Kidney epithelial cell (primary cell): ENCODE data around the gene POLR1A. TPM values are rescaled to one million over a fixed set of nuclear protein-coding genes. Genes with fewer than 3 reads are reported as not detected.

Source experiments
- DNase-seq: peaks from one replicate; pipeline ENCODE4 v3.0.0-alpha.2; 2010; ENCODE audit warnings: low read depth
- H3K27me3 ChIP-seq: 2 replicates; pipeline ENCODE4 v1.6.0; 2011; ENCODE audit warnings: low read length; ENCODE audit not compliant: control insufficient read depth, insufficient read depth
- H3K36me3 ChIP-seq: 2 replicates; pipeline ENCODE4 v1.5.1; 2011; ENCODE audit warnings: low read length; ENCODE audit not compliant: control insufficient read depth, insufficient read depth
- H3K4me3 ChIP-seq: 2 replicates; pipeline ENCODE4 v1.5.1; 2011; ENCODE audit warnings: low read depth, mild to moderate bottlenecking, control low read depth, low read length
- total RNA-seq: library from RNA; depleted of rRNA; stranded (reverse); fragments of >200 nt; gene quantifications from 2 replicates; pipeline ENCODE4 v1.2.3, GENCODE V29; 2015
- TF ChIP-seq, protein P1 (sequence below): IDR thresholded peaks from 2 replicates; pipeline ENCODE4 v1.5.1; 2011; ENCODE audit warnings: mild to moderate bottlenecking, moderate library complexity, low read length, control low read depth, inconsistent platforms; ENCODE audit not compliant: insufficient read depth, poor library complexity, severe bottlenecking

The POLR1A gene
- total RNA-seq, 1 donor from 2014 or later = 33.7 TPM

DNA sequence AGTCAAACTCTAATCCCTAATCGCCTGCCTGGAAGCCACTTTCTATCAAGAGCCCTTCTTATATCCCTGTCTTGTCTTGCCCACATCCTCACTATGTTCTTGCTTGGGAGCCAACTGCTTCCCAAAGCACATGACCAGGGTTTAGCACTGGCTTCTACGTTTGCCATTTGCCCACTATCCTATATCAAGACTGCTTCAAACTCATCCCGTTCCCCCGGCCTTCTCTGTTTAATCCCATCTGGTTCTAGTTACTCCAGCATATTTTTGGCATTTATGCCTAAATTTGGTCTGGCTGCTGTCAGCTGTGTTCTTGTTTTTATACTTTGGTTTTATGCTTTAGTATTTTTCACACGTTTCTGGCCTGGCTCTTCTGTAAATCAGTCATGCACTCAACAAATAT lies 40.2 kb downstream of the POLR1A start:
- H3K36me3 ChIP-seq = peaks cover 3% of the 10 kb centered on the region
- no peak for DNase-seq
- TF ChIP-seq, protein P1, sequence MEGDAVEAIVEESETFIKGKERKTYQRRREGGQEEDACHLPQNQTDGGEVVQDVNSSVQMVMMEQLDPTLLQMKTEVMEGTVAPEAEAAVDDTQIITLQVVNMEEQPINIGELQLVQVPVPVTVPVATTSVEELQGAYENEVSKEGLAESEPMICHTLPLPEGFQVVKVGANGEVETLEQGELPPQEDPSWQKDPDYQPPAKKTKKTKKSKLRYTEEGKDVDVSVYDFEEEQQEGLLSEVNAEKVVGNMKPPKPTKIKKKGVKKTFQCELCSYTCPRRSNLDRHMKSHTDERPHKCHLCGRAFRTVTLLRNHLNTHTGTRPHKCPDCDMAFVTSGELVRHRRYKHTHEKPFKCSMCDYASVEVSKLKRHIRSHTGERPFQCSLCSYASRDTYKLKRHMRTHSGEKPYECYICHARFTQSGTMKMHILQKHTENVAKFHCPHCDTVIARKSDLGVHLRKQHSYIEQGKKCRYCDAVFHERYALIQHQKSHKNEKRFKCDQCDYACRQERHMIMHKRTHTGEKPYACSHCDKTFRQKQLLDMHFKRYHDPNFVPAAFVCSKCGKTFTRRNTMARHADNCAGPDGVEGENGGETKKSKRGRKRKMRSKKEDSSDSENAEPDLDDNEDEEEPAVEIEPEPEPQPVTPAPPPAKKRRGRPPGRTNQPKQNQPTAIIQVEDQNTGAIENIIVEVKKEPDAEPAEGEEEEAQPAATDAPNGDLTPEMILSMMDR = no peak
- no peaks in the 10 kb centered on the region for H3K27me3 ChIP-seq
- H3K4me3 ChIP-seq = no peak overlapping the region

DNA sequence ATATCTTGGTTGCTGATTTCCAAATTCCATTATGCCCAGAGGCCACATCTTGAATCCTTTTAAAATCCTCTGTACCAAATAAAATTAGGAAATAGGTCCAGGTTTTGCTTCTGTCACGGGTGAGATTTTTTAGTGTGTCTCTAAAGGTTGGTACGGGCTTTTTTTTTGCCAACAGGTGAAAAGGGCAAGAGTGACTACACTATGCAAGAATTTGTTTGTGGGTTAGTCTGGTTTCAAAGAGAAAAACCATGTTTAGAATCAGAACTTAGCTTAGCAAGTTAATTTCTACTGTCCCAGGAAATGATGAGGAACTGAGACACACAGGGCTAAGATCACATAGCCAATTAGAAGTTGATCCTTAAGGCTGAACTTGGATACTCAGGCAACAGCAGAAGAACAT lies 41.7 kb downstream of the POLR1A start:
- peak; percentile 41 for DNase-seq
- TF ChIP-seq, protein P1 = no peak
- H3K4me3 ChIP-seq = no peak overlapping the region

DNA sequence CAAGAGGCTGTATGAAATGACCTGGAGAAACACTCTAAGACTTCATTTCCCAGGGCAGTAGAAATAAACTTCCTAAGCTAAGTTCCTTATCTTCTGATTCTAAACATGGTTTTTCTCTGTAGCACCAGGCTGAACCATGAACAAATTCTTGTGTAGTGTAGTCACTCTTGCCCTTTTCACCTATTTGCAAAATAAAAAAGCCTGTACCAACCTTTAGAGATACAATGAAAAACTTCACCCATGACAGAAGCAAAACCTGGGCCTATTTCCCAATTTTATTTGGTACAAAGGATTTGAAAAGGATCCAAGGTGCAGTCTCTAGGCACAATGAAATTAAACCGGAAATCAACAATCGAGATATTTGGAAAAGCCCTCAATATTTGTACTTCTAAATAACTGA lies 43.6 kb downstream of the POLR1A start:
- no peaks in the 10 kb centered on the region for H3K27me3 ChIP-seq
- H3K4me3 ChIP-seq = no peak overlapping the region
- TF ChIP-seq, protein P1 = no peak
- DNase-seq = peak; percentile 38
- H3K36me3 ChIP-seq = peaks cover 2% of the 10 kb centered on the region

More for the DNA sequence above, 41.7 kb downstream of the POLR1A start:
- peaks cover 3% of the 10 kb centered on the region for H3K36me3 ChIP-seq
- H3K27me3 ChIP-seq = no peaks in the 10 kb centered on the region

DNA sequence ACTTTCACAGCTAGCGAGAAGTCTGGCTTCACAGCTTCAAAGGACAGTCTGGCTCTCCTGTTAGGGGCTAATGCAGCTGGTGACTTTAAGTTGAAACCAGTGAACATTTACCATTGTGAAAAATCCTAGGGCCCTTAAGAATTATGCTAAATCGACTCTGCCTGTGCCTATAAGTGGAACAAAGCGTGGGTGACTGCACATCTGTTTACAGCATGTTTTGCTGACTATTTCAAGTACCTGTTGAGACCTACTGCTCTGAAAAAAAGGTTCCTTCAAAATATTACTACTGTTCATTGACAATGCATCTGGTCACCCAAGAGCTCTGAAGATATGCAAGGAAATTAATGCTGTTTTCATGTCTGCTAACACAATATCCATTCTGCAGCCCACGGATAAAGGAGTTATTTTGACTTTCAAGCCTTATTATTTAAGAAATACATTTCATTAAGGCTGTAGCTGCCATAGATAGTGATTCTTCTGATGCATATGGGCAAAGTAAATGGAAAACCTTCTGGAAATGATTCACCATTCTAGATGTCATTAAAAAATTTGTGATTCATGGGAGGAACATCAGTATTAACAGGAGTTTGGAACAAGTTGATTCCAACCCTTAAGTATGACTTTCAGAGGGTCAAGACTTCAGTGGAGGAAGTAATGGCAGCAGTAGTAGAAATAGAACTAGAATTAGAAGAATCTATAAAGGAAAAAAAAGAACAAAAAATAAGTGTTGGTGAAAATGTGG lies 48.9 kb downstream of the POLR1A start:
- H3K4me3 ChIP-seq = no peak overlapping the region
- DNase-seq = no peak
- no peaks in the 10 kb centered on the region for H3K36me3 ChIP-seq
- no peaks in the 10 kb centered on the region for H3K27me3 ChIP-seq
- TF ChIP-seq, protein P1 = no peak

DNA sequence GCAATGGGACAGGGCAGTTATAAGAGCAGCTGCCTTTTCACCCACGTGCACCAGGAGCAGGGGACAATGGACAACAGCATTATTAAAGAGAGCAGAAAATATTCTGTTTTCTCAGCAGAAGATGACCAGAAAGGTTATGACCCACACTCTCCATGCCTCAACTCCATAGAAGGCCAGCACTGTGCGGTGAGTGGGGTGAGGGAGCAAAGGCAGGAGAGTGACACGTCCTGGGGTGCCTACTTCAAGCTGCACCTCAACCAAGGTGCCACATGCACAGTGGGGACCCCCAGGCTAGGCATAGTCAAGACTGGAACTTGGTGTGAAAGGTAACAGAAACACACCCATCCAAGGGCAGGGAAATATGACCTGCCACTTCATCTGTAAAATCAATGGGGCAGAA lies 50.4 kb downstream of the POLR1A start:
- no peaks in the 10 kb centered on the region for H3K27me3 ChIP-seq
- no peak overlapping the region for H3K4me3 ChIP-seq
- H3K36me3 ChIP-seq = no peaks in the 10 kb centered on the region
- DNase-seq = no peak
- TF ChIP-seq, protein P1 = no peak
